Transverse colon (tissue), 4 donors: Measurements from ENCODE around the gene HS1BP3. TPM values are rescaled to one million over a fixed set of nuclear protein-coding genes. Genes with fewer than 3 reads are reported as not detected.

Source experiments
- DNase-seq: peaks from one replicate; pipeline ENCODE4 v3.0.0-alpha.2; 2019
- H3K27ac ChIP-seq, 4 donors: fragments of 200-600 bp; sonication (generic); 2 replicates each; pipeline ENCODE4 v1.5.1; 2016 to 2018; ENCODE audit warnings: inconsistent platforms in 4 of 4
- H3K27me3 ChIP-seq: fragments of 200-600 bp; sonication (generic); 2 replicates; pipeline ENCODE4 v1.5.1; 2017; ENCODE audit warnings: inconsistent platforms
- H3K36me3 ChIP-seq, 4 donors: fragments of 200-600 bp; sonication (generic); 2 replicates each; pipeline ENCODE4 v1.5.1; 2017 to 2019; ENCODE audit warnings: inconsistent platforms in 4 of 4
- H3K4me1 ChIP-seq, 4 donors: fragments of 200-600 bp; sonication (generic); 2 replicates each; pipeline ENCODE4 v1.5.1; 2017 to 2020; ENCODE audit warnings: inconsistent platforms in 4 of 4
- H3K4me3 ChIP-seq, 4 donors: fragments of 200-600 bp; sonication (generic); 1 replicate in 1 of 4; 2 replicates in 3 of 4; pipeline versions ENCODE4 v1.5.1 to v1.6.1; 2017 to 2019; ENCODE audit warnings: inconsistent platforms in 4 of 4
- H3K9me3 ChIP-seq, 2 donors: fragments of 200-600 bp; sonication (generic); 2 replicates each; pipeline ENCODE4 v1.5.1; 2017 to 2019; ENCODE audit warnings: inconsistent platforms in 2 of 2
- CTCF ChIP-seq, 5 experiments: fragments of 200-600 bp in 3 of 5; fragments of 450-650 bp in 2 of 5; sonication (generic) in 3 of 5; IDR thresholded peaks; 1 replicate in 2 of 5; 2 replicates in 3 of 5; pipeline ENCODE4 v1.5.1; 2016 to 2017; ENCODE audit warnings: antibody characterized with exemption in 5 of 5, inconsistent platforms in 3 of 5, mild to moderate bottlenecking in 2 of 5, moderate library complexity in 1 of 5
- EP300 ChIP-seq: sonication (generic); formaldehyde crosslinking; IDR thresholded peaks from one replicate; pipeline ENCODE4 v1.6.1; 2017; ENCODE audit warnings: antibody characterized with exemption, low read depth
- POLR2A ChIP-seq: fragments of 450-650 bp; IDR thresholded peaks from one replicate; pipeline ENCODE4 v1.6.1; 2016; ENCODE audit warnings: antibody characterized with exemption, mild to moderate bottlenecking, moderate library complexity
- POLR2AphosphoS5 ChIP-seq, 3 donors: sonication (generic); formaldehyde crosslinking; IDR thresholded peaks; one replicate each; pipeline ENCODE4 v1.6.1; 2016; ENCODE audit warnings: antibody characterized with exemption in 3 of 3
- WGBS, 2 donors: methylation state at CpG; one replicate each; pipeline ENCODE4 v1.1.5; 2018; ENCODE audit warnings: low coverage in 1 of 2; 5-methylcytosine and 5-hydroxymethylcytosine counted together
- in situ Hi-C, 4 donors: fragments of 200-750 bp; cut with MboI; loops; one replicate each; pipeline versions ENCODE4 v1.15.0 to v1.15.1; 2017; ENCODE audit warnings: low sequenced_read_pairs in 3 of 4, low pct_ligation_motif_present in 1 of 4, low pct_unique_long_range_greater_than_20kb in 1 of 4
- intact Hi-C: fragments of 100-400 bp; cut with DNase I; formaldehyde crosslinking; loops from one replicate; pipeline ENCODE4 v1.15.1; 2023; ENCODE audit warnings: low total_unique reads
- total RNA-seq, 4 donors: library from RNA; depleted of rRNA; stranded (reverse); fragments of >200 nt; gene quantifications; one replicate each; pipeline ENCODE4 v1.1.0, GENCODE V29; 2016

HS1BP3 gene
- total RNA-seq, 4 donors from 2014 or later: 29.5 to 44.2 (median 33.1) TPM

GRCh38 chr2:20643060-20643459 lies 7.8 kb downstream of the HS1BP3 start:
- DNase-seq: no peak
- 83 to 90% methylated on average over 1 to 7 of the region's 7 CpGs for WGBS, 2 donors
- TF ChIP-seq CTCF (IDR thresholded peaks at IDR 0.05) (no peak), EP300 (no peak), POLR2A (no peak), POLR2AphosphoS5 (IDR thresholded peaks at IDR 0.05) (no peak)
- peak overlapping the region in 2 of 4 donors; percentile 83 to 88 for H3K27ac ChIP-seq
- no peaks in the 10 kb centered on the region for H3K27me3 ChIP-seq
- intact Hi-C loops: loop anchor here (5.0 kb wide), 1 partner anchor 266 kb away; no protein-coding TSS in a partner anchor
- H3K9me3 ChIP-seq: no peaks in the 10 kb centered on the region
- H3K4me3 ChIP-seq: no peak overlapping the region
- in situ Hi-C loops: loop anchor here in 3 of 4 donors (10.0 to 25.0 kb wide), 4 partner anchors 206 to 756 kb away; partner anchors contain the start of gene RHOB (in 1 of the 3)
- no peaks in the 10 kb centered on the region for H3K36me3 ChIP-seq
- H3K4me1 ChIP-seq: peaks cover 0 to 16% (median 15%) of the 10 kb centered on the region in 4 donors

GRCh38 chr2:20642055-20642971 lies 8.6 kb downstream of the HS1BP3 start:
- intact Hi-C loops: loop anchor here (5.0 kb wide), 1 partner anchor 265 kb away; no protein-coding TSS in a partner anchor
- no peak overlapping the region for H3K4me3 ChIP-seq
- H3K4me1 ChIP-seq: peaks cover 0 to 14% (median 10%) of the 10 kb centered on the region in 4 donors

GRCh38 chr2:20641123-20641985 lies 9.5 kb downstream of the HS1BP3 start:
- intact Hi-C loops: loop anchor here (5.0 kb wide), 1 partner anchor 264 kb away; no protein-coding TSS in a partner anchor
- H3K4me3 ChIP-seq: no peak overlapping the region
- no peaks in the 10 kb centered on the region for H3K9me3 ChIP-seq
- 79% methylated on average over 21 of the region's 23 CpGs; no CpG with 5 or more reads in 1 of the 2 donors for WGBS, 2 donors
- no peaks in the 10 kb centered on the region for H3K36me3 ChIP-seq
- in situ Hi-C loops: loop anchor here in 3 of 4 donors (10.0 to 25.0 kb wide), 4 partner anchors 204 to 754 kb away; partner anchors contain the start of gene RHOB (in 1 of the 3)
- peaks cover 4 to 16% (median 10%) of the 10 kb centered on the region in 4 donors for H3K4me1 ChIP-seq
- peak; percentile 31 for DNase-seq
- no peaks in the 10 kb centered on the region for H3K27me3 ChIP-seq
- TF ChIP-seq CTCF (IDR thresholded peaks at IDR 0.05) (no peak), EP300 (peak; percentile 93), POLR2AphosphoS5 (IDR thresholded peaks at IDR 0.05) (peak in 2 of 3 donors; percentile 38 to 68), POLR2A (no peak)
- peak overlapping the region; percentile 64 to 88 (median 85) for H3K27ac ChIP-seq

More at GRCh38 chr2:20642055-20642971, 8.6 kb downstream of the HS1BP3 start:
- no peaks in the 10 kb centered on the region for H3K27me3 ChIP-seq
- H3K9me3 ChIP-seq: no peaks in the 10 kb centered on the region
- TF ChIP-seq POLR2A (no peak), CTCF (IDR thresholded peaks at IDR 0.05) (peak; percentile 87 to 95 (median 92))
- peak overlapping the region; percentile 64 to 88 (median 85) for H3K27ac ChIP-seq
- H3K36me3 ChIP-seq: no peaks in the 10 kb centered on the region
- WGBS, 2 donors: 45% methylated on average over 21 of the region's 26 CpGs; no CpG with 5 or more reads in 1 of the 2 donors
- in situ Hi-C loops: loop anchor here in 3 of 4 donors (10.0 to 25.0 kb wide), 4 partner anchors 205 to 755 kb away; partner anchors contain the start of gene RHOB (in 1 of the 3)
- peak; percentile 82 for DNase-seq
